ENCODE results near the gene JUND.
"Not testable (repeated sequence)": the region's sequence is repeated elsewhere in the genome, so short reads cannot be mapped to it uniquely, and the experiment has no call there.

JUND gene

GRCh38 chr19:18281082-18282020 is at the start of gene JUND:
TSS of gene JUND (minus strand) at chr19:18281622. CDS start at chr19:18281484, 138 bp downstream.
- DNase-seq (ENCODE audit: low read depth in 2 of 2), result peak; percentile 98 to 99

- DNase-seq (ENCODE audit: low read depth in 2 of 2), result no peak
Observed at GRCh38 chr19:18330868-18331267, 49.4 kb upstream of the JUND start.

- DNase-seq (ENCODE audit: low read depth in 2 of 2), result no peak
Observed at GRCh38 chr19:18329035-18329376, 47.6 kb upstream of the JUND start.

- DNase-seq (ENCODE audit: low read depth in 2 of 2), result peak; percentile 75 to 77
Observed at GRCh38 chr19:18328340-18329034, 47.1 kb upstream of the JUND start.

GRCh38 chr19:18326772-18327171 is 45.4 kb upstream of the JUND start:
- DNase-seq (ENCODE audit: low read depth in 2 of 2), result no peak

GRCh38 chr19:18324373-18324731 is 42.9 kb upstream of the JUND start:
- DNase-seq (ENCODE audit: low read depth in 2 of 2), result not testable (repeated sequence)

GRCh38 chr19:18322759-18323460 is 41.5 kb upstream of the JUND start, which contains the start of gene LSM4:
TSS of gene LSM4 (minus strand) at chr19:18323076. CDS start at chr19:18323020, 56 bp downstream.
- DNase-seq (ENCODE audit: low read depth in 2 of 2), result peak; percentile 99 to 100

- DNase-seq (ENCODE audit: low read depth in 2 of 2), result no peak
Observed at GRCh38 chr19:18322318-18322758, 40.9 kb upstream of the JUND start.

GRCh38 chr19:18321734-18322102 is 40.3 kb upstream of the JUND start:
- DNase-seq (ENCODE audit: low read depth in 2 of 2), result no peak

- DNase-seq (ENCODE audit: low read depth in 2 of 2), result no peak
Observed at GRCh38 chr19:18320865-18321733, 39.7 kb upstream of the JUND start.

GRCh38 chr19:18319591-18320135 is 38.2 kb upstream of the JUND start:
- no peak for DNase-seq (ENCODE audit: low read depth in 2 of 2)

- DNase-seq (ENCODE audit: low read depth in 2 of 2), result peak in 1 of 2 donors; percentile 42
Observed at GRCh38 chr19:18317961-18318800, 36.8 kb upstream of the JUND start.

GRCh38 chr19:18313398-18313797 is 32.0 kb upstream of the JUND start:
- DNase-seq (ENCODE audit: low read depth in 2 of 2), result no peak

GRCh38 chr19:18312092-18312534 is 30.7 kb upstream of the JUND start:
- no peak for DNase-seq (ENCODE audit: low read depth in 2 of 2)

GRCh38 chr19:18311502-18312091 is 30.2 kb upstream of the JUND start:
- DNase-seq (ENCODE audit: low read depth in 2 of 2), result no peak

- DNase-seq (ENCODE audit: low read depth in 2 of 2), result no peak
Observed at GRCh38 chr19:18310966-18311365, 29.5 kb upstream of the JUND start.

- DNase-seq (ENCODE audit: low read depth in 2 of 2), result no peak
Observed at GRCh38 chr19:18310118-18310909, 28.9 kb upstream of the JUND start.

- DNase-seq (ENCODE audit: low read depth in 2 of 2), result no peak
Observed at GRCh38 chr19:18309525-18310064, 28.2 kb upstream of the JUND start.

GRCh38 chr19:18308948-18309325 is 27.5 kb upstream of the JUND start:
- DNase-seq (ENCODE audit: low read depth in 2 of 2), result no peak

All from stimulated activated CD8-positive, alpha-beta memory T cell treated with anti-CD3 and anti-CD28 coated beads, Interleukin-15, amount 100 ng/mL, for 48 hours (primary cell).